Measurements from ENCODE around the gene CENPX. TPM values are rescaled to one million over a fixed set of nuclear protein-coding genes. Genes with fewer than 3 reads are reported as not detected.
"Not testable (repeated sequence)": the region's sequence is repeated elsewhere in the genome, so short reads cannot be mapped to it uniquely, and the experiment has no call there.

CENPX gene
- total RNA-seq, 1 experiment from 2014 or later = 97.0 TPM

GRCh38 chr17:81998691-81999438, 23.8 kb downstream of the CENPX start:
- DNase-seq (ENCODE audit: low read depth) = no peak

DNA sequence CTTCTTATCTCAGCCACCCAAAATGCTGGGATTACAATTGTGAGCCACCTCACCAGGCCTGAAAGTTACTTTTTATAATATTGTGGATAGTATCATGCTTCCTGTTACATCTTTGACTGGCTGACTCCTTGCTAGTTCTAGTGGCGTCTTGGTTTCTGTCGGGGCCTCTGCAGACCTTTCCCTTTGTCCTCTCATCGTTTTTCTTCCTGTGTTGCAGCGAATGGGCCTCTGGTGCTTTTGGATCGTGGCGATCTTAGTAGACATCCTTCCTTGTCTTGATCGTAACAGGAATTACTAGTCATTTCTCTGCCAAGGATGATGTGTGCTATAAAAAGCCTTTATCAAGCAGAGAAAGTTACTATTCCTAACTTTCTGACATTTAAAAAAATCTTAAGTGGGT, 24.5 kb downstream of the CENPX start:
- no peak for DNase-seq (ENCODE audit: low read depth)

DNA sequence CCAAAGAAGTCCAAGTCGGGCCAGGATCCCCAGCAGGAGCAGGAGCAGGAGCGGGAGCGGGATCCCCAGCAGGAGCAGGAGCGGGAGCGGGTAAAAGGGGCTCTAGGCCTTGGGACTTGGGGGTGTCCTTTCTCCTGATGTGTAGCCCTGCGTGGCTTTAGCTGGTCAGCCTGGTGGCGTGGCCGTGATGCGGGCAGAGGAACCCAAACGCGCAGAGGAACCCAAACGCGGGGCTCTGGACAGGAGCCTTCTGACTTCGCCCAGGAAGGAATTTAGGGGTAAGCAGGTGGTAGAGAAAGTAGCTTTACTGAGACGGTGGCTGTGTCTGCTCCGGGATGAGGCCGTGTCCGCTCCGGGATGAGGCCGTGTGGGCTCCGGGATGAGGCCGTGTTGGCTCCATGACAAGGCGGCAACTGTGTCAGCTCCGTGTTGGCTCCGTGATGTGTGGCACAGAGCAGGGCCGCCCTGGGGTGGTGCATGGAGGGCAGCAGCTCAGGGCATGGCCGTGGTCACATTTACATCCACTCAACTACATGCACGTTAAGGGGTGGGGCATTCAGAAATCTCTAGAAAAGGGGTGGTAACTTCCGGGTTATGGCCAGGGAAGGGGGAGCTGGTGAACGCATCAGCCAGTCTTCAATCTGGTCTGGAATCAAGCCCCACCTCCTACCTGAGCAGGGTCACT, 25.8 kb downstream of the CENPX start:
- DNase-seq (ENCODE audit: low read depth) = no peak

- no peak for DNase-seq (ENCODE audit: low read depth)
Measured at GRCh38 chr17:81996232-81996756, 26.4 kb downstream of the CENPX start.

DNA sequence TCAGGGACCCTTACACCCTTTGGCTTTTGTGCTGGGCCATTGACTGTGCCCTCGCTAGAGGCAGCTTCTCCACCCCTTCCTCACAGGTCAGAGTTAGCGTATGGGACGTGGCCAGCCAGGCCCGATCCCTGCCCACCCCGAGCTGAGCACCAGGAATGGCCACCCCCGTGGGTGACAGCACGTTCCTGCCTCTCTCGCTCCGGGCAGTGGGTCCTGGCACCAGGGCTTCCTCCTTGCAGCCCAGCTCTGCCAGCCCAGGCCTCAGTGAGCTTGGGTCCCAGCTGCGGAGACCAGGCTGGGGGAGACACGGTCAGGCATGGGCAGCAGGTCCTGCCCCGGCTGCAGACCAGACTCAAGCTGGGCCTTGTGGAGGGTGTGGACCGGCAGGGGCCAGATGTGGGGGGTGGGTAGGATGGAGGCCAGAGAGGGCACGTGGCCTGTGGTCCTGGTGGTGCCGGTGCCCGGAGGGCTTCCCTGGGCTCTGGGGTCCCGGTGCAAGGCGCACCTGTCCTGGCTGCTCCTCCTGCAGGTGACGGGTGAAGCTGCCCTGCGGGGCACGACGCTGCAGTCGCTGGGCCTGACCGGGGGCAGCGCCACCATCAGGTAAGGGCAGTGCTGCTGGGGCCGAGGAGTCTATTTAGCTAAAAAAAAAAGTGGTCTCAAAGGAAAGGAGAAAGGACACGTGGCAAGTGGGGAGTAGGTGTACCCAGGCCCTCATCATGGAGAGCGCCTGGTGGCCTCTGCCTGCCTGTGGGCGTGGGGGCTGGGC, 27.0 kb downstream of the CENPX start:
- DNase-seq (ENCODE audit: low read depth) = no peak

DNA sequence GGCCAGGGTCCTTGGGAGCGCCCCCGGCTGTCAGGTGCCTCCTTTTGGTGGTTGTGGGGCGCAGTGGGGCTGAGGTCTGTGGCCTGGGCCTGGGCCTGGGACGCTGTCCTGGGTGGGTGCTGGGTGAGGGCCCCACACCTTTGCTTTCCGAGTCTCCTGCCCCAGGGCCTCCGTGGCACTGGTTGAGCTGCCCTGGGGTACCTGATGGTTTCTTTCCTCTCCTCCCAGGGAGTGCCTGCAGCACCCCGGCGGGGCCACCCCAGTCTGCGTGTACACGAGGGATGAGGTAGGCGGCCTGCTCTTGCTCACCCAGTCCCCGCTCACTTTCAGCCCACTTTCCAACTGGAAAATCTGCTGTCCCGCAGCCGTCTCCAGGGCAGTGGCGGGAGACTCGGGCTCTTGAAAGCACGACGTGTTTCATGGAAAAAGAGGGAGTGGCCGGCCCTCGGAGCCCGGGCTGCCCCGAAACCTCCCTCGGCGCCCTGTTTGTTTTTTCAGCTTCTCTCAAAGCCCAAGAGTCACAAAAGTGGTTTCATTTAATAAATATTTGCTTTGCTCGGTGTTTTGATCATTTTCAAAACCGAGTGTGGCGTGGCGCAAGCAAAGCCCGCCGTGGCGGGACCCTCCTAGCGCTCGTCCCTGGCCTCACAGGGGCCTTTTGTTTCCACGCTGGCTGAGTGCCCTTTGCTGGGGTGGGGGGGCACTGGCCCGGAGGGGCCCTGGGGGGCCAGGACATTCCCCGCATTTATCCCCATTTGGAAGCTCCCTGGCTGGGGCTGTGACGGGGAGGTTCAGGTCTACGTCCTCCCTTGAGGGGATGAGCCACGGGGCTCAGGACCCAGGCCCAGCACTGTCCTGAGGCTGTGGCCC, 27.9 kb downstream of the CENPX start:
- no peak for DNase-seq (ENCODE audit: low read depth)

DNA sequence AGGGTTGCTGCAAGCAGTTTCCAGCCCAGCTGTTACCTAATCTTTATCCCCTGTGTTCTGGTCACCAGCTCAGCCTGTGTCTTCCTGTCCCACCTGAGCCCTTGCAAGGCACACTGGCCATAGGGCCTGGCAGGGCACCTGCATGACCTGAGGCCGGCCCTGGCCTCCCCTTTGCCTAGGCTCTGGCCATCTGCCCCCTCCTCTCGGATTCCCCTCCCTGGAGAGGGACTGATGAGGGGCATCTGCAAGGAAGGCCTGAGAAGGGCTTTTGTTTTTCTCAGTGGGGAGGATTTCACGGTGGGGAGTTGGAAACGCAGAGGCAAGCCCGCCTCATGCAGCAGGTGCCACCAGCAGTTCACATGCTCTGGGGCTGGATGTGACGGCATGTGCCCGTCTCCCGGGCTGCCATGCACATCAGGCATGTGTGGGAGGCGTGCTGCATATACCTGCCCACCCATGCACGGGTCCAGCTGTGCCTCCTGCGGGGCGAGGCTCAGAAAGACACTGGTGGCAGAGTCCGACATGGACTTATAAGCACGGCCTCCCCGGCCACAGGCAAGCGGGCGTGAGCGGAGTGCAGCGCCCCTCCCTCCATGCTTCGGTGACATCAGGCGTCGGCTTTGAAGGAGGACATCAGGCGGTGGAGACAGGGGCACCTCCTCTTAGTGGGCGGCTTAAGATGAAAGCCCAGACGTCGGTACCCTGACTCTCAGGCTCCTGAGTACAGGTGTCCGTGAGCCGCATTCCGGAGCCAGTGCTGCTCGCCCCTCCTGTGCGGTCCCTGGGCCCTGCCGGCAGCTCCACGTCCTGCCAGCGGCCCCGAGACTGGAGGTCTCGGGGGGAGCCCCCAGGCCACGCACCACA, 28.7 kb downstream of the CENPX start:
- no peak for DNase-seq (ENCODE audit: low read depth)

GRCh38 chr17:81992306-81993102, 30.2 kb downstream of the CENPX start:
- DNase-seq (ENCODE audit: low read depth) = no peak

- DNase-seq (ENCODE audit: low read depth) = no peak
Measured at GRCh38 chr17:81991684-81992305, 30.9 kb downstream of the CENPX start.

GRCh38 chr17:81990836-81991683, 31.6 kb downstream of the CENPX start:
- no peak for DNase-seq (ENCODE audit: low read depth)

DNA sequence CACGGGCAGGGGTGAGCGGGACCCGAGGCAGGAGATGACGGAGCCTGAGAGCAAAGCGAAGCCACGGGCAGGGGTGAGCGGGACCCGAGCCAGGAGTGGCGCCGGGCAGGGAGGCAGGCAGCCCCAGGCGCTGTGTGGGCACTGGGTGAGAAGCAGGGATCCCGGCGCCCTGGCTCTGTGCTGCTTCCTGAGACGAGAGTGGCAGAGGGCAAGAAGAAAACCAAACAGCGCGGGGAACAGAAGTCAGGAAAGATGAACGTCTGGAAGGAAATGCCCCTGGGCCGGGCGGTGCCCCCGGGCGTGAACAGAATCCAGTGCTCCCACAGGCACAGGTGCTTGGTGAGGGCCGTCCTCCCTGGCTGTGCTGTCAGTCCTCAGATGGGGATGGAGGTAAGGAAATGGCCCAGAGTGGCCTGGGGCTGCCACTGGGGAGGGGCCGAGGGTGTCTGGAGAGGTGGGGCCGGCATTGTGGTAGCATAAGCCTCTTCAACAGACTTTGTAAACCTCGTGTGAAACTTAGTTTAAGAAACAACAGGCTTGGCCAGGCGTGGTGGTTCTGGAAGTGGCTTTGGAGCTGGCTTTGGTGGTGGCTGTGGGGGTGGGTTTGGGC, 35.4 kb downstream of the CENPX start:
- no peak for DNase-seq (ENCODE audit: low read depth)

DNA sequence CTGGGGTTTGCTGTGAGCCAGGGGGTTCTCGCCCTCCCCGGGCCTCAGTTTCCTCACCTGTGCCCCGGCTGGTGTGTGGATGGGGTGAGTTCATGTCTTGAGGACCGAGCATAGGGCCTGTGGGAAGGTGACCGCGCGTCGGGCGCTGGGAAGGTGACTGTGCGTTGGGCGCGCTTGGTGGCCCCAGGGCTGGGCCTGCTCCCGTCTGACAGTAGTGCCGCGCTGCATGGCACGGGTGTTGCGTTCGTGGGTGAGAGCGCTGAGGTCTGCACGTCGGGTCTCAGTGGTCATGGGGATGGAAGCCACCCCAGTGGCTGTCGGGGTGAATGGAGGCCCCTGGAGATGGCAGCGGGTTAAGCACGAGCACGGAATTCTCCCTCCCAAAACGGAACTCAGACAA, 36.1 kb downstream of the CENPX start:
- DNase-seq (ENCODE audit: low read depth) = no peak

DNA sequence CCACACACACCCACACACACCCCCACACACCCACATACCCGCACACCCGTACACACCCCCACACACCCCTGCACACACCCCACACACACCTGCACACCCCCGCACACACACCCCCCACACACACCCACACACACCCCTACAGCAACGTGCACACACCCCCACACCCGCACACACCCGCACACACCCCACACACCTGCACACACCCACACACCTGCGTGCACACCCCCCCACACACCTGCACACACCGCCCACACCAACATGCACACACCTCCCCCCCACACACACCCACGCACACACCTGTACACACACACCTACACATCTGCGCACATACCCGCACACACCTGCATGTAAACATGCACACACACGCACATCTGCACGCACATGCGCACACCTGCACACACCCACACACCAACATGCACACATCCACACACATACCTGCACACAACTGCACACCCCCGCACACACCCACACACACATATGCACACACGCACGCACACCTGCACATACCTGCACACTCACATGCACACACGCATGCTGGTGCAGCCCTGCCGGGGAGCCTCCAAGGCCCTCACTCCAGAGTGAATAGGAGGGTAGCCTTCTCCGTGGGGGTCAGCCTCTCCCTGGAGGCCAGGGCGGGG, 37.8 kb downstream of the CENPX start:
- no peak for DNase-seq (ENCODE audit: low read depth)

DNA sequence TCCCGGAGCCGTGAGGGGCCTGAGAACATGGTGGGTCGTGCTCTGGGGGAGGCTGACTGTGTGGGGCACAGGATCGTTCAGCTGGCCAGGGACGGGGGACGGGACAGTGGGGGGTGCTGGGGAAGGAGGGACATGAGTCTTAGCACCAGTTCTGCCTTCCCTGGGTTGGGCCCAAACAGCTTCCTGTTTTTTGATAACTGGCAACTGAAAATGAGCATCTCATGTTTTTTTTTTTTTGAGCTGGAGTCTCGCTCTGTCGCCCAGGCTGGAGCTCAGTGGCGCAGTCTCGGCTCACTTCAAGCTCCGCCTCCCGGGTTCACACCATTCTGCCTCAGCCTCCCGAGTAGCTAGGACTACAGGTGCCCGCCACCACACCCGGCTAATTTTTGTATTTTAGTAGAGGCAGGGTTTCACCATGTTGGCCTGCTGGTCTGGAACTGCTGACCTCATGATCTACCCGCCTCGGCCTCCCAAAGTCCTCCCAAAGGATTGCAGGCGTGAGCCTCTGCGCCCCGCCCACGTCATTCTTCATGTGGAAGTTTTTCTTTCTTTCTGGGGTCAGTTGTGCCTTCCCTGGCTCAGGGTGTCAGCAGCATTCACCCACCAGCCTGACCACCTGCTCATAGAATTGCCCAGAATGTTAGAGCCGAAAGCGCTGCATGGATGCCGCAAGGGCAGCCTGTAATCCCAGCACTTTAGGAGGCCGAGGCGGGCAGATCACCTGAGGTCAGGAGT, 38.9 kb downstream of the CENPX start:
- DNase-seq (ENCODE audit: low read depth) = no peak

GRCh38 chr17:81983011-81983638, 39.6 kb downstream of the CENPX start:
- DNase-seq (ENCODE audit: low read depth) = no peak

- DNase-seq (ENCODE audit: low read depth) = not testable (repeated sequence)
Measured at GRCh38 chr17:81981511-81981910, 41.2 kb downstream of the CENPX start.
